ENCODE data around the gene MTTP.
A peak's percentile ranks its signal among the peaks of the same experiment; 100 is the strongest.

MTTP gene

GRCh38 chr4:99593781-99594641 lies 19.4 kb downstream of the MTTP start:
- DNase-seq: no peak

GRCh38 chr4:99594818-99595217 lies 20.2 kb downstream of the MTTP start:
- DNase-seq: no peak

GRCh38 chr4:99606716-99607115 lies 32.1 kb downstream of the MTTP start:
- no peak for DNase-seq

- no peak for DNase-seq
Observed at GRCh38 chr4:99608417-99608816, 33.8 kb downstream of the MTTP start.

GRCh38 chr4:99610605-99611175 lies 36.1 kb downstream of the MTTP start:
- no peak for DNase-seq

- DNase-seq: no peak
Observed at GRCh38 chr4:99612281-99612680, 37.7 kb downstream of the MTTP start.

GRCh38 chr4:99612704-99613103 lies 38.1 kb downstream of the MTTP start:
- no peak for DNase-seq

GRCh38 chr4:99614491-99614890 lies 39.9 kb downstream of the MTTP start:
- no peak for DNase-seq

- DNase-seq: no peak
Observed at GRCh38 chr4:99615170-99615820, 40.7 kb downstream of the MTTP start.

- no peak for DNase-seq
Observed at GRCh38 chr4:99617374-99617773, 42.8 kb downstream of the MTTP start.

- no peak for DNase-seq
Observed at GRCh38 chr4:99622341-99622740, 47.7 kb downstream of the MTTP start.

- DNase-seq: peak; percentile 15
Observed at GRCh38 chr4:99624141-99624719, 49.6 kb downstream of the MTTP start.

- DNase-seq: no peak
Observed at GRCh38 chr4:99625369-99625768, 50.7 kb downstream of the MTTP start.

GRCh38 chr4:99628040-99628439 lies 53.4 kb downstream of the MTTP start:
- DNase-seq: no peak

GRCh38 chr4:99629962-99630554 lies 55.4 kb downstream of the MTTP start:
- no peak for DNase-seq

GRCh38 chr4:99630857-99631360 lies 56.3 kb downstream of the MTTP start:
- DNase-seq: no peak

GRCh38 chr4:99633772-99634171 lies 59.1 kb downstream of the MTTP start:
- DNase-seq: no peak

- no peak for DNase-seq
Observed at GRCh38 chr4:99634742-99635360, 60.2 kb downstream of the MTTP start.

- DNase-seq: no peak
Observed at GRCh38 chr4:99635601-99636000, 61.0 kb downstream of the MTTP start.

GRCh38 chr4:99636422-99636821 lies 61.8 kb downstream of the MTTP start:
- no peak for DNase-seq

GRCh38 chr4:99637174-99637573 lies 62.5 kb downstream of the MTTP start:
- DNase-seq: no peak

- no peak for DNase-seq
Observed at GRCh38 chr4:99640676-99641075, 66.1 kb downstream of the MTTP start.
